LNCaP clone FGC (cell line): Measurements from ENCODE around the gene DYNLL1.
"Not testable (repeated sequence)": the region's sequence is repeated elsewhere in the genome, so short reads cannot be mapped to it uniquely, and the experiment has no call there.

Experiments
- DNase-seq: peaks from one replicate; pipeline ENCODE4 v3.0.0-alpha.2; 2011; ENCODE audit warnings: low read depth
- H3K4me3 ChIP-seq: 2 replicates; pipeline ENCODE4 v1.5.1; 2011; ENCODE audit warnings: mild to moderate bottlenecking, low read depth, low read length, control low read depth
- TF ChIP-seq, protein P1 (sequence below): IDR thresholded peaks from 2 replicates; pipeline ENCODE4 v1.5.1; 2012; ENCODE audit warnings: mild to moderate bottlenecking; ENCODE audit not compliant: control insufficient read depth, insufficient read depth; ENCODE audit errors: extremely low read depth

DYNLL1 gene

GRCh38 chr12:120514002-120514401, 18.1 kb downstream of the DYNLL1 start:
- no peak for DNase-seq
- H3K4me3 ChIP-seq, result no peak overlapping the region
- TF ChIP-seq, protein P1, sequence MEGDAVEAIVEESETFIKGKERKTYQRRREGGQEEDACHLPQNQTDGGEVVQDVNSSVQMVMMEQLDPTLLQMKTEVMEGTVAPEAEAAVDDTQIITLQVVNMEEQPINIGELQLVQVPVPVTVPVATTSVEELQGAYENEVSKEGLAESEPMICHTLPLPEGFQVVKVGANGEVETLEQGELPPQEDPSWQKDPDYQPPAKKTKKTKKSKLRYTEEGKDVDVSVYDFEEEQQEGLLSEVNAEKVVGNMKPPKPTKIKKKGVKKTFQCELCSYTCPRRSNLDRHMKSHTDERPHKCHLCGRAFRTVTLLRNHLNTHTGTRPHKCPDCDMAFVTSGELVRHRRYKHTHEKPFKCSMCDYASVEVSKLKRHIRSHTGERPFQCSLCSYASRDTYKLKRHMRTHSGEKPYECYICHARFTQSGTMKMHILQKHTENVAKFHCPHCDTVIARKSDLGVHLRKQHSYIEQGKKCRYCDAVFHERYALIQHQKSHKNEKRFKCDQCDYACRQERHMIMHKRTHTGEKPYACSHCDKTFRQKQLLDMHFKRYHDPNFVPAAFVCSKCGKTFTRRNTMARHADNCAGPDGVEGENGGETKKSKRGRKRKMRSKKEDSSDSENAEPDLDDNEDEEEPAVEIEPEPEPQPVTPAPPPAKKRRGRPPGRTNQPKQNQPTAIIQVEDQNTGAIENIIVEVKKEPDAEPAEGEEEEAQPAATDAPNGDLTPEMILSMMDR, result no peak

GRCh38 chr12:120515496-120515895, 19.6 kb downstream of the DYNLL1 start:
- no peak for DNase-seq
- TF ChIP-seq, protein P1, result no peak
- no peak overlapping the region for H3K4me3 ChIP-seq

- not testable (repeated sequence) for DNase-seq, H3K4me3 ChIP-seq
Measured at GRCh38 chr12:120519324-120519723, 23.4 kb downstream of the DYNLL1 start.

DNA sequence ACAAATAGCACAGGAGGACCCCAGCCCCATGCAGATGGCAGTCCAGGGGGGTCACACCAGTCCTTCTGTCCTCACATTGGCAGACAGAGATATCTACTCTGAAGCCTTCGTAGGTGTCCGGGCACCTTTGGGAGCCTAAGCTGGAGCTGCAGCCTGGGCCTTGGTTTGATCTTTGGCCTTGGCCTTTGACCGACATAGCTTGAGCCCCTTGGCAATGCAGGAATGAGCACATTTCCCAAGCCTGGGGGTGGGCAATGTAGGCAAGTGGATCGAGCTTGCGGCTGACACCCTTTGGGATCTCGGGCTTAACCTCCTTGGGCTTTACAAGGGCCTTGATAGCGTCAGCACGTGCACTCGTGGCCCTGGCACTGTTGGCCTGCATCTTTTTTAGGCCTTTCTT, 26.7 kb downstream of the DYNLL1 start:
- DNase-seq, result no peak
- TF ChIP-seq, protein P1, result no peak
- no peak overlapping the region for H3K4me3 ChIP-seq

DNA sequence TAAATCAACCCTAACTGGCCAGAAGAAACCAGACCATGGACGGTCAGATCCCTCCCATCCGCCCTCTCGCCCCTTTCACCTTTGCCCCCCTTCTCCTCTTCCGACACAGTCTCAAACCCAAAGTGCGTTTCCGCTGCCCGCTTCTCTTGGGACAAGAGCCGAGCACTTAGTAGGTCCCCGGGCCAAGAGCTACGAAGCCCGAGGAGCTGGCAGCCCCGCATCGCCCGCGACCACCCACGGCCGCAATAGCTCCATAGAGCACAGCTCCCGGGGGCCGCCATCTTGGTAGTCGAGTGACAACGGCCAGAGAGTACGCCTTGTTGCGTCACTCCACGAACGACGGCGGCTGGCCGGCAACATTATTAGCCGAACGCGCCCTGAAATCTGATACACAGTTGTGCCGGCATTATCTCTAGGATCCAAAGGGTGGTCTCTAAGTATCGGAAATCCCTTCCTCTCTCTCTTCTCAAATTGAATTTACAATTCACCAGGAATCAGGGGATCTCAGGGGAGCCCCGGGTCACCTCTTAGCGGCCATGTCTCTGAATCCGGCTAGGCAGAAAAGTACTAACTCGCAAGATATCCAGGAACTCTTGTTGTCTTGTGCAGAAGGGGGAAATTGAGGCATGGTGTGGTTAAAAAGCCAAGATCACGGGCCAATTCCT, 33.1 kb downstream of the DYNLL1 start, which contains the start of gene COQ5:
Gene COQ5 (minus strand): TSS at position 298 of the 665 bp plus-strand sequence. CDS start 17 bp downstream, at position 281.
- H3K4me3 ChIP-seq, result peak within 1 kb of the TSS; percentile 84
- no peak for DNase-seq
- TF ChIP-seq, protein P1, result no peak

- TF ChIP-seq, protein P1, result no peak
- H3K4me3 ChIP-seq, result peak overlapping the region; percentile 84
- peak; percentile 59 for DNase-seq
Measured at GRCh38 chr12:120529641-120530417, 33.9 kb downstream of the DYNLL1 start.

- not testable (repeated sequence) for DNase-seq, H3K4me3 ChIP-seq
Measured at GRCh38 chr12:120530418-120530761, 34.5 kb downstream of the DYNLL1 start.
